ENCODE measurements around the gene CNN2.

CNN2 gene

DNA sequence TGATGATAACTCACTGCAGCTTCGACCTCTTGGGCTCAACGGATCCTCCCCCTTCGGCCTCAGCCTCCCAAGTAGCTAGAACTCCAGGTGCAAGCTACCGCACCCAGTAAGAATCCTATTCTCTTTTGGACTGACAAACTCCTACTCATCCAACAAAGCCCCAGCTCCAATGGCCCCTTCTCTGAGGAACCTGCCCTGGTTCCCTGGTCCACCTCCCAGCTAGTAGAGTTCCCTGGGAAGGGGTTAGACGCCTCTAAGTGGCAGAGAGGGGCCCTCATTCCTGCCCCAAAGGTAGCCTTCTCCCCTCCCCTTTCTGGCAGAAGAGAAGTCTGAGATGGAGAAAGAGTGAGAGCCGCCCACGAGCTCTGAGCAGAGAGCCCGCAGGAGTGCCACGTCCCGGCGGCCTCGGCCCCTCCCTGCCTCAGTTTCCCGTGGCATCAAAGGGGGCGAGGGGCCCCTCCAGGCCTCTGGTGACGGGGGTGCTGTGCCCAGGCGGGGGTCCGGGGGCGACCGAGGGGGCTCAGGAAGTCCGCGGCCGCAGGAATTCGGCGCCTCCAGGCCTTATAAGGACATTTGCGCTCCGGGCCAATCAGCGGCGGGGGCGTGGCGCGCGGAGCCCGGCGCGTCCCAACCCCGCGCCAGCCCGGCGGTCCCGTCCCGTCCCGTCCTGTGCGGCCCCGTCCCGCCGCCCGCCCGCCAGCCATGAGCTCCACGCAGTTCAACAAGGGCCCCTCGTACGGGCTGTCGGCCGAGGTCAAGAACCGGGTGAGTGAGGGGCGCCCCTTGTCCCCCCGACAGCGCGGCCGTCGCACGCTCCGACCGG is at the start of gene CNN2:
Gene CNN2 (plus strand): TSS at position 649 of the 823 bp plus-strand sequence. CDS start 54 bp downstream, at position 703.
- DNase-seq = no peak

DNA sequence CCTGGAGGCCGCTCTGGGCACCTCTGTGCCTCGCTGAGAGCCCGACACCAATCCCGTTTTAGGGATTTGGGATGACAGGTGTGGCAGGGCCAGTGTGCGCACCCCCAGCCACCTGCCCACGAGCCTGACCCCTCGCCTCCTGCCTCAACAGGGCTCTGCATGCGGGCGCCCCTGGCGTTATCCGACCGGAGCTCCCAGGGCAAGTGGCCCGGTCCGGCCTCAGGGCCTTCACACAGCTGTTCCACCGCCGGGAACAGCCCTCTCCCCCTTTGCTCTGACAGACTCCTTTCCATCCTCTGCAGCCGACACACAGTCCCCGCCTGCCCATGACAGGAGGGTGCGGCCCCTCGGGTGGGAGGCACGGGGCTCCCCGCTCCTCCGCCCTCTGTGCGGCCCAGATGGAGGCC is 49.3 kb upstream of the CNN2 start:
- DNase-seq = no peak

DNA sequence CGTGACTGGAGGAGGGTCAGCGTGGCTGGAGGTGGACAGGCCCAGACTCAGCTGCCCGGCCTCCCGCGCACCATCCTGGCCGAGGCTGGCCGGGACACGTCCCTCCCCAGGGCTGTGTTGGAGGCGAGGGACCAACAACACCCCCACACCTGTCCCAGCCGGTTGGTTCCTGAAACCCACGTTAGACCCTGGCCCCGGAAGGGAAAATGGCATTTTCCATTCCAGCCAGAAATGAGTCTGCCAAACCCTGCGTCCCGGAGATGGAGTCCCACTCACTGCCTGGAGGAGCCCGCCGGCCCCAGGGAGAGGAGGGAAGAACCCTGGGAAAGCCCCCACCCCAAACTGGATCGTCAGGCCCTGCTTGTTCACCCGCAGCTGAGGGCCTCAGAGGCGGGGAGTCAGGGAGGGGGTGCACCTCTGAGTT is 47.1 kb upstream of the CNN2 start:
- no peak for DNase-seq

DNA sequence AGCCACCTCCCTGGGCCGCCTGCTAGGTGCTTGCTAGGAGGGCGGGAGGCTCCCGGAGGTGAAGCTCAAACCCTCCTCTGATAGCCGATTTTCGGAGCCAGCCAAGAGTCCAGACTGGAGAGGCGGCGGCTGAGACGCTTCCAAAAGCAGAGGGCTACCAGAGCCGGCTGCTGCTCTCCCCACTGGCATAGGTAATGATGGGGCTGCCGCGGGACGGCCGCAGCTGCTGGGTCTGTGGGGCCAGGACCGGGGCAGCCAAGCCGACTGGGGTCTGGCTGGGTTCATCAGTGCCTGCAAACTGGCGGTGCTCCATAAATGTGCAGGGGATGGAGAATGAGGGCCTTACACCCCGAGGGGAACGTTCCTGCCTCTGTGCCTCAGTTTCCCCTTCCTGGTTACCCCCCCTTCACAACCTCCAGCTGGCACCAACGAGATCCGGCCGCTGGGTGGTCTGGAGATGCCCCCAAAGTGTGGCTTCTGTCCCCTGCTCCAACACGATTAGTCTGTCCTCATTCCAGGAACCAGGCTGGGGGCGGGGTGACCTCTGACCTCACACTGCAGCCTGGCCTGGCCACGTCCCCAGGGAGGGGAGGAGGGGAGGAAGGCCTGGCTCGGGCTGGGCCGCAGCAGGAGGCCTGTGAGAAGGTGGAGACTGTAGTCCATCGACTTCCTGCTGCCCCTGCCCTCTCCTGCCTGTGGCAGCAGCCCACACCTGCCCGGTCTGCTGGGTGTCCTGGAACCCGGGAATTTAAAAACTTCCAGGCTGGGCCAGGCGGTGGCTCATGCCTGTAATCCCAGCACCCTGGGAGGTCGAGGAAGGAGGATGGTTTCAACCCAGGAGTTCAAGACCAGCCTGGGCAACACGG is 46.0 kb upstream of the CNN2 start:
- no peak for DNase-seq

DNA sequence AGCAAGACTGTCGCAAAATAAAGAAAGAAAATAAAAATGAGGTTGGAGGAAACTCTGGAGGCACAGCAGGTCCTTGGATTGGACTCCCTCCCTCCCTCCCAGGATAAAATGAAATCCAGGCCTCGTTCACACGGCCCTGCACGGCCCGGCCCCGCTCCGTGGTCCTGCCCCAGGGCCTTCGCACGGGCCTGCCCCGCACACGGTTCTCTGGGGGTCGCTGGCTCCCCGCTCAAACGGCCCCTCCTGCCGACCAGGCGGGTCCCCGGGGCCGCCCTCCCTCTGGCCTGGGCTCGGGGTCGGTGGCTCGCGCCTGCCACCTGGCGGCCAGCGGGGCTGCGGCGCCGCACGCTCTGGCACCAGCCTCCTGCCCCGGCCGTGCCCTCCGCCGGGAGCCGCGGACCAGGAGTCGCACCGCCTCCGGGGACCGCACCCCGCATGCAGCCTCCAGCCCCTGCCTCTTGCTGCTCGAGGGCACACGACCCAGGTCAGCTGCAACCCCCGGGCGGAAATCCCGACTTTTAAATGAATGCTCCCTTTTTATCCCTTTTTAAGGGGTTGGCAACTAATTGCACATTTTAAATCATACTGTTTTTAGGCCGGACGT is 43.7 kb upstream of the CNN2 start:
- peak; percentile 40 for DNase-seq

DNA sequence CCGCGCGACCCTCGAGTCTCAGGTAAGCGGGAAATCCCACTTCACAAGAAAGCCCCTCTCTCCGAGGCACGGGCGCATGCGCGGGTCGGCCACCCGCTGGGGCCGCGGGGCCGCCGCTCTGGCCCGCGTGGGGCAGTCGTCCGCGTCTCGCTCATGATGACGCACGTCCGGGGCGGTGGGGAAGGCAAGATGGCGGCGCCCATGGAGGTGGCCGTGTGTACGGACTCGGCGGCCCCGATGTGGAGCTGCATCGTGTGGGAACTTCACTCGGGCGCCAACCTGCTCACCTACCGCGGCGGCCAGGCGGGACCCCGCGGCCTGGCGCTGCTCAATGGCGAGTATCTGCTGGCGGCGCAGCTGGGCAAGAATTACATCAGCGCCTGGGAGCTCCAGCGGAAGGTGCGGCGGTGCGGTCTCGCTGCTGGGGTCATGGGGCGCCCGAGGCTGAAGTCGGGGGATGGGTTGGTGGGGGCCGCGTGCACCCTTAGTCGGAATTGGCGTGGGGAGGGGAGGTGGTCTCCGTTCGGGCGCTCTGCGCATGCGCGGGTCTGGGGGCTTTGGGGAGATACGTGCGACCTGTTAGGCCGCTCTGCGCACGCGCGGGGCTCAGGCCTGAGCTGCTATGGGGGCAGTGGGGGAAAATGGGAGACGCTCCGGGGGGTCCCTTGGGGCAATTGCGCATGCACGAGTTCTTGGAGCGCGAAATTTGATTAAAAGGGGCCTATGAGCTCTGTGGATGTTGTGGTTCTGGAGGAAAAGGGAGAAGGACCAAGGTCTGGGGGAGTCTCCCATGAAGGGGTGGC is 42.0 kb upstream of the CNN2 start, which contains the start of gene WDR18:
Gene WDR18 (plus strand): TSS at position 181 of the 803 bp plus-strand sequence. CDS start 9 bp downstream, at position 190.
- peak; percentile 80 for DNase-seq

DNA sequence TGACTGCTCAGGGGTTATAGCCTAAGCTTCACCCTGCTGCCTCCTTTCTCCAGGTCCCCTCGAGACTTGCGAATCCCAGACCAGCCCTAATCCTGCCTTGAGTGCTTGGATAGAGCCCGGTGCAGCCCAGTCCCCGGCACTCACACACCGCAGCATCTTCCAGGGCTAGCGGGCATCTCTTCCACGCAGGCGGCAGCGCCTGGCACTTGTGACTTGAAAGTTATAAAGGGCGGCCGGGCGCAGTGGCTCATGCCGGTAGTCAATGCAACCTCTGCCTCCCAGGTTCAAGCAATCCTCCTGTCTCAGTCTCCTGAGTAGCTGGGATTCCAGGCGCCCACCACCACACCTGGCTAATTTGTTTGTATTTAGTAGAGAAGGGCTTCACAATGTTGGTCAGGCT is 40.3 kb upstream of the CNN2 start:
- DNase-seq = no peak

DNA sequence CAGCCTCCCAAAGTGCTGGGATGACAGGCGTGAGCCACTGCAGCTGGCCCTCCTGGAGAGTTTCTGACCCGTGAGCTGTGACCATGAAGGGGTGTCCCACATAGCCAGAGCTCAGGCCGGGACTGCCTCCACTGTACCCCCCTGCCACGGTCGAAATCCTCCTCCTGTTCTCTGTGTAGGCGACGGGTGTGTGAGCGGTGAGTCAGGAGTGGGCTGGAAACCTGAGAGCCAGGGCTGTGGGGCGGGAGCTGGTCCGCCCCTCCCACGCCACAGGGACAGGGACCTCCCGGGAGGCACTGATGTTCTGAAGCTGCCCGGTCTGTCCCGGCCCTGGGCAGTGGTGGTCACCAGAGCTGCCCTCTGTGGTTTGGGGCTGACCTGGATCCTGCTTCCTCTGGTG is 38.3 kb upstream of the CNN2 start:
- no peak for DNase-seq

DNA sequence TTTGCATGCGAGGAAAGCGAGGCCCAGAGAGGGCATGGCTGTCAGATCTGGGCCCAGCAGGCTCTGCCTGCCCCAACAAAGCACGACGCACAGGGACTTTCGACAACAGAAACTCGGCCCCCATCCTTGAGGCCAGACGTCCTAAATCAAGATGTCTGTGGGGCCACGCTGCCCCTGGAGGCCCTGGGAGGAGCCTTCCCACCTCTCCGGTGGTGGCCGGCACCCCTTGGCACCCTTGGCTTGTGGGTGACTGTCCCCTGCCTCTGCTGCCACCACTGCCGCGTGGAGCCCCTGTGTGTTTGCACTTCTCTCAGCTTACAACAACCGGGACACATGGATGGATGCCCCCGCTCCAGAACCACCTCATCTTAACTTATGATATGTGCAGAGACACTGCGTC is 37.9 kb upstream of the CNN2 start:
- DNase-seq = no peak

DNA sequence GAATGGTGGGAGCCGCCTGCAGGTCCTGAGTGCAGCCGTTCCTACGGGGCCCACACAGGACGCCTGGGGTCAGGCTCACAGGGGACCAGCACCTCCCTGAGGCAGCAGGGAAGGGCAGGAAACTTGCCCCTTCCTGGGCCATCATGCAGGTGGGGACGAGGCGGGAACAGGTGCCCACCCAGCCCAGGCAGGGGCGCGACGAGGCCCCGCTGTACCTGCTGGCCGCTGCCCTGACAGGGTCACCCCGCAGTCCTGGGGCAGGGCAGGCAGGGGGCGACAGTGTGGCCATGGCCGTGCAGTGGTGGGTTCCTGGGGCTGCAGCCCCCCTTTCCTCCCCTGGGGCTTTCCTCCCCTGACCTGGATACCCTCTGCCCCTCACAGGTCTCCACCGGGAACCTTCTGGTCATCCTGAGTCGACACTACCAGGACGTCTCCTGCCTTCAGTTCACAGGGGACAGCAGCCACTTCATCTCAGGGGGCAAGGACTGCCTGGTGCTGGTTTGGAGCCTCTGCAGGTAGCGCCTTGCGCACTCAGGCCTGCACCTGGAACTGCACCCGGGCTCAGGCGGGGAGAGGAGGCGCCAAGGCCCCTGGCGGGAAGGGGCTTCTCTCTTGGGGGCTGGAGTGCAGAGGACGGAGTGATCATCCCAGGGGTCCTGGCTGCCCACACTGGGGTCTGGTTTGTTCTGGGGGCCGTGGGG is 36.9 kb upstream of the CNN2 start:
- no peak for DNase-seq

DNA sequence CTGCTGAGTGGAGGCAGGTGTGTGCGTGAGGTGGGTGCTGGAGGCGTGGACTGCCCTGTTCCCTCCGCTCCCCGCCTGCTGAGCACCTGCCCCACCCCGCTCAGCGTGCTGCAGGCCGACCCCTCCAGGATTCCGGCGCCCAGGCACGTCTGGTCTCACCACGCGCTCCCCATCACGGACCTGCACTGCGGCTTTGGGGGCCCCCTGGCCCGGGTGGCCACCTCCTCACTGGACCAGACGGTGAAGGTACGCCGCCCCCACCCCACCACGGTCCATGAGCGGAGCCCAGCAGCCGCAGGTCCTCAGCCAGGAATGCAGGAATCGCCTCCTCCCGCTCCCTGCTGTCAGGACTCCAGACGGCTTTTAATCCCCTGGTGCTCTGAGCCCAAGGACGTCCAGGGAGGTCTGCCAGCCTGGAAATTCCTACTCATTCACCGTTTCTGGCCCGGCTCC is 36.3 kb upstream of the CNN2 start:
- DNase-seq = no peak

DNA sequence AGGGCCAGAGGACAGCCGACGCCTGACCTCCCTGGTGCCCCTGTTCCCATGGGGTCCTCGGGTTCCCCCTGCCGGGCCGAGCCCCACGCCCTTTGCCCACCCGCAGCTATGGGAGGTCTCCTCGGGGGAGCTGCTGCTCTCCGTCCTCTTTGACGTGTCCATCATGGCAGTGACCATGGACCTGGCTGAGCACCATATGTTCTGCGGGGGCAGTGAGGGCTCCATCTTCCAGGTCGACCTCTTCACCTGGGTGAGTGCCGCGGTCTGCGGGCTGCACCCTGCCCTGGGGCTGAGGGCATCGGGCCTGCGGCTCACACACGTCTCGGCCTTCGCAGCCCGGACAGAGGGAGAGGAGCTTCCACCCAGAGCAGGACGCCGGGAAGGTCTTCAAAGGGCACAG is 35.7 kb upstream of the CNN2 start:
- no peak for DNase-seq

DNA sequence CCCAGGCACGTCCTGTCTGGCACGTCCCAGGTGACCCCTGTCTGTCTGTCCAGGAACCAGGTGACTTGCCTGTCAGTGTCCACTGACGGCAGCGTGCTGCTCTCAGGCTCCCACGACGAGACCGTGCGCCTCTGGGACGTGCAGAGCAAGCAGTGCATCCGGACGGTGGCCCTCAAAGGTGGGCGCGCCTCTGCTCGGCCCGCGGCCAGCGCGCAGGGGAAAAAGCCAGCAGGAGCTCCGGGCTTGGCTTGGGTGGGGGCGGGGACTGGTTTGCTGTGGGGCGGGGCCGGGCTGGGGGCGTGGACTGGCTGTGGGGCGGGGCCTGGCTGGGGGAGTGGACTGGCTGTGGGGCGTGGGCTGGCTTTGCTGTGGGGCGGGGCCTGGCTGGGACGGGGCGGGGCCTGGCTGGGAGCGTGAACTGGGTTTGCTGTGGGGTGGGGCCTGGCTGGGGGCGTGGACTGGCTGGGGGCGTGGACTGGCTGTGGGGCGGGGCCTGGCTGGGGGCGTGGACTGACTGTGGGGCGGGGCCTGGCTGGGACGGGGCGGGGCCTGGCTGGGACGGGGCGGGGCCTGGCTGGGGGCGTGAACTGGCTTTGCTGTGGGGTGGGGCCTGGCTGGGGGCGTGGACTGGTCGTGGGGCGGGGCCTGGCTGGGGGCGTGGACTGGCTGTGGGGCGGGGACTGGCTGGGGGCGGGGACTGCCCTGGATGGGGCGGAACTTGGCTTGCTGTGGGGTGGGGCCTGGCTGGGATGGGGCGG is 35.1 kb upstream of the CNN2 start:
- DNase-seq = no peak

DNA sequence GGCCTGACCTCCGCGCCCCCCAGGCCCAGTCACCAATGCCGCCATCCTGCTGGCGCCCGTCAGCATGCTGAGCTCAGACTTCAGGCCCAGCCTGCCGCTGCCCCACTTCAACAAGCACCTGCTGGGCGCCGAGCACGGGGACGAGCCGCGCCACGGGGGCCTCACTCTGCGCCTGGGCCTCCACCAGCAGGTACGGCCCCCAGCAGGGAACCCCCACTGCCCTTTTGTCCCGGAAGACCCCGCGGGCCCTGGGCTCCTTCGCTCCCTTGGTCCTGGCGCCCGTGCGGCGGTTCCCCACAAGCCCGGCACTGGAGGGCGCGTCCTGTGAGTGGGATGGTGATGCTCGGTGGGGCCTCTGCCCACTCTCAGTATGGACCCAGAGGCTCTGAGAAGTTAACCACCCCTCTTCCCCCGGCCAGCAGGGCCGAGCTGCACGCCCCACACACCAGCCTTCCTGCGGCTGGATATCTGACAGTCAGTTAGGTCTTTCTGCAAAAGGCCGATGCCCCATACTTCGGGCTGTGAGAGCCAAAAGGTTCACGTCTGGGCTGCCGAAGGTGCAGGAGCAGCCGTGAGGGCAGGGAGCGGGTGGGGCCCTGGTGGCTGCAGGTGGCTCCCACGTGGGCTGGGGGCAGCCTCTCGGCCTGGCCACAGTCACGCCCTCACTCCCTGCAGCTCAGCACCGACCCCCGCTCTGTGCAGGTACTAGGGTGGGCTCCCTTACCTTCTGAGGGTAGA is 34.3 kb upstream of the CNN2 start:
- DNase-seq = no peak

DNA sequence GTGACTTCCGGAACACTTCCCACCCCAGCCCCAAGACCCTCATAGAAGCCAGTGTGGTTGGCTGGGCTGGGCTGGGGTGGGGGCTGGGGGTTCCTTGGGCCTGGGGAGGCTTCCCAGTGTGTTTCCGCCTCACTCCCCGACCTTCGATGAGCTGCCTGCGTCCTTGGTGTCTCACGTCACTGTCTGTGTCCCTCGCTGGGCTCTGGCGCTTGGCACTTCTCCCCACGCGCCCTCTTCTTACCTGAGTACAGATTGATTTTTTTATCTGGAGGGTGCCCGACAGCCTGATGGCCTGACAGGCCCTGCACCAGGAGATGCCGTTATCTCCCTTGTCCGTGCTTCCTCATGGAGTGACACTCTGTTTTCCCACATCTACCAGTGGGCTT is 33.7 kb upstream of the CNN2 start:
- DNase-seq = no peak

DNA sequence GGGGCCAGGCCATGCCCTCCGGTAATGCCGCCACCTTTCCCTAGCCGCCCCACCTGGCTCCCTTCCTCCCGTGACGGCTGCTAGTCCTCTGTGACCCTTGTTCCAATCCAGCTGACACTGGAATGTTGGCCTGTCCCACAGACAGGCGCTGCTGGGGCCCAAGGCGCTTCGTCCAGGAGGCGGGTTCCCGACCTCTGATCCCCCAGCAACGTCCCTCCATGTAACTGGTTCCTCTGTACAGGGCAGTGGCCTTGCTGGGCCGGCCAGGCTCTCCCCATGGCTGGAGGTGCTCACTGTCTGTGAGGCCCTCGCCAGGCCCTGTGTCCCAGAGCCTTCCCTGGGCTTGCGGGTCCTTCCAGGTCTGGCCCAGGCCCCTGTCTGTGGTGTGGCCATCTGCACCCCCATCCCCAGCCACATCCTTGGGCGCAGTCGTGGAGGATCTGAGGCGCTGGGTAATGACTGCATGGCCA is 33.0 kb upstream of the CNN2 start:
- DNase-seq = no peak

DNA sequence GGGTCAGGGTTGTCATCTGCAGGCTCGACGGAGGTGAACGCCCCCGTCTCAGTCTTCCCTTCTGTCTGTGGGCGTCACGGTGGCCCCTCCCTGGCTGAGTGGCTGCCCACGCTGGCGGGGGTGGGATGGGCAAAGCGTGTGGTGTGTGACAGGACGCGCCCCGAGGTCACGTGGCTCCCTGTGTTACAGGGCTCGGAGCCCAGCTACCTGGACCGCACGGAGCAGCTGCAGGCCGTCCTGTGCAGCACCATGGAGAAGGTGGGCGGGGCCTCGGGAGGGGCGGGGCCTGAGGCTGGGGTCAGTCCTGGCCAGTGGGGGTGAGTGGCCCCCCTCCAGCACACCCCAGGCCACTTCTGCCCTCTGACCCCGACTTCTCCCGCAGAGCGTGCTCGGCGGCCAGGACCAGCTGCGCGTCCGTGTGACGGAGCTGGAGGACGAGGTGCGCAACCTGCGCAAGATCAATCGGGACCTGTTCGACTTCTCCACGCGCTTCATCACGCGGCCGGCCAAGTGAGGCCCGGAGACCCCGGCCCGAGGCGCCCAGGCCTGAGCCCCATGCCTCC is 32.5 kb upstream of the CNN2 start:
- no peak for DNase-seq

DNA sequence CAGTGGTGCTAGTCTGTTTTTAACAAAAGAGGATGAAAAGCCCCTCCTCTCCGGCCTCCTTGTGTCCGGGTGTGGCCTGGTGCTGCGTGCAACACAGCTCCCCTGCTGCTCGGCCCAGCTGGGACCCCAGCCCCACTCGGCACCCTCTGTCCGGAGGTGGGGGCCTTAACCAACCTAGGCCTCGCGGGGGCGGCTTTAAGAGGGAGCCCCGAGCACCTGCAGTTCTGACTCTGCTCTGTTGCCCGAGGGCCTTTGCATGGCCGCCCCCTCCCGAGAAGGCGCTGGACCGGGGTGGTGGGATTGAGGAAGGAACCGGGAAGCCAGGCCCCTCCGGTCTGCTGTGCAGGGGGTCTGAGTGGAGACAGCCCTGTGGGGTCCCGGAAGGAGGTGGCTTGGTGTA is 31.9 kb upstream of the CNN2 start:
- DNase-seq = no peak

DNA sequence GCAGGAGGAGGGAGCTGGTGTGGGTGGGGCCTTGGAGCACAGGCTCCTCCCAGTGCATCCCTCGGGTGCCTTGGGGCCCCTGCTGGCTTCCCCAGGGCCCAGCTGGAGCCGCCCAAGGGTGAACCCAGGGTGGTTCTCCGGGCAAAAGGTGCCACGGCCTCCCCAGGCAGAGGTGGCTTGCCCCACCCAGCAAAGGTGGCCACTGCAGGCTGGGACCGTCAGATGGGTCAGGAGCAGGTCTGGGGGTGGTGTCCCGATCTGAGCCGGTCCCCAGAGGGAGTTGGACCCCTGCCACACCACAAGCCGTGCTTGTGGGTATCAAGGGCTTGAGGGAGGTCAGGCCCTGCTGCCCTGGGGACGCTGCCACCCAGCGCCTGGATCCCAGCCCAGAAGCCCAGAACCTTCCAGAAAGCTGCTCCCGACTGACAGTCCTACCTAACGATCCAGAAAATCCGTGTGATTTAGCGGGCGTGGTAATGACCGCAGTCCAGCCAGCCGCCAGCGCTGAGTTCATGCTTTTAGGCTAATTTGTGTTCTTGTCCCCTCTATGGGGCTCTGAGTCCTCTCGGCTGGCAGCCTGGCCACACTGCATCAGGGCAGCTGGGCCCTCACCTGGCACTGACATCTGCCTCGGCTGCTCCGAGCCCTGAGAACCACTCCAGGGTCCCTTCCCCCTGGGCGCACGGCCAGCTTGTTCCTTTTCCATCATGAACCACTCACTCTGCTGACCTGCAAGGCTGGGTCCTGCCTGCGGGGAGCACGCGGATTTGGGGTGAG is 31.2 kb upstream of the CNN2 start:
- peak; percentile 80 for DNase-seq

Data from DMS79 treated with DMSO at 0.1 percent for 48 hours (cell line).